Femur (tissue), 1 donor: Measurements from ENCODE around the gene CCL27.
A peak's percentile ranks its signal among the peaks of the same experiment; 100 is the strongest.
"Not testable (repeated sequence)": the region's sequence is repeated elsewhere in the genome, so short reads cannot be mapped to it uniquely, and the experiment has no call there.

Experiments used
- DNase-seq: peaks from one replicate; pipeline ENCODE4 v3.0.0-alpha.2; 2017

The CCL27 gene

DNA sequence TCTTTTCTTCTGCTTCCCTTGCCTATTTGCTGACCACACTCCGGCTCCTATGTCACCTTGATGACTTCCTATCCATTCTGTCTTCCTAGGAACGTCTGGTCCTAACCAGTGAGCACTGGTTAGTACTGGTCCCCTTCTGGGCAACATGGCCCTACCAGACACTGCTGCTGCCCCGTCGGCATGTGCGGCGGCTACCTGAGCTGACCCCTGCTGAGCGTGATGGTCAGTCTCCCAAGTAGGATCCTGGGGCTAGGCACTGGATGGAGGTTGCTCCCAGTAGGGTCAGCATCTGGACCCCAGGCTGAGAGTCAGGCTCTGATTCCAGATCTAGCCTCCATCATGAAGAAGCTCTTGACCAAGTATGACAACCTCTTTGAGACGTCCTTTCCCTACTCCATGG lies 13.8 kb downstream of the CCL27 start:
- no peak for DNase-seq

- DNase-seq = peak; percentile 18
These were observed 14.8 kb downstream of the CCL27 start for GRCh38 chr9:34647651-34648050.

GRCh38 chr9:34647084-34647403 lies 15.4 kb downstream of the CCL27 start:
- DNase-seq = no peak

- DNase-seq = peak; percentile 95
These were observed 16.0 kb downstream of the CCL27 start, which contains the start of gene GALT for GRCh38 chr9:34646211-34647083. Gene GALT (plus strand): TSS chr9:34646675. CDS start chr9:34646705, 30 bp downstream.

DNA sequence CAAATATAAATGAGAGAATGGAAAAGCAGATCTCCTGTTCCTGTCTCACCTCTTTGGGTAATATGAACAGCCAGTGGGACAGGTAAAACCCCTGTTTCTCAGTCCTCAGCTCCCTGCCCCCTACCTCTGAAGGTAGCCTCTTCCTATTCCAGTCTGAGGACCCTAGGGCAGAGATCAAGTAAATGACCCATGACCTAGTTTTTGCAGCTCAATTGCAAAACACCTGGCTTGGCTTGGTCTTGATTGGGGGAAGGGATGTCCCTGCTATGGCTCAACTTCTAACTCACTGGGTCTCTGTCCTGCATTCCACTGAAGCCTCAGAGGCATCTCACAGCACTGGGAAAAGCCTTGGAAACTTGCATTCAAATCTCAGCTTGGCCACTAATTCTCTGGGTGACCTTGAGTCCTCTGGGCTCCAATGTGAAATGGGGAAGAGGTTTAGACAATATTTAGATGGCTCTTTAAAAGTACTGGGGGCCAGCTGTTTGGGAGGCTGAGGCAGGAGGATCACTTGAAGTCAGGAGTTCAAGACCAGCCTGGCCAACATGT lies 17.6 kb downstream of the CCL27 start:
- DNase-seq = peak; percentile 16

GRCh38 chr9:34642679-34643078 lies 19.8 kb downstream of the CCL27 start:
- DNase-seq = no peak

- not testable (repeated sequence) for DNase-seq
These were observed 23.1 kb downstream of the CCL27 start for GRCh38 chr9:34639322-34639721.

- DNase-seq = no peak
These were observed 24.4 kb downstream of the CCL27 start for GRCh38 chr9:34638138-34638445.

DNA sequence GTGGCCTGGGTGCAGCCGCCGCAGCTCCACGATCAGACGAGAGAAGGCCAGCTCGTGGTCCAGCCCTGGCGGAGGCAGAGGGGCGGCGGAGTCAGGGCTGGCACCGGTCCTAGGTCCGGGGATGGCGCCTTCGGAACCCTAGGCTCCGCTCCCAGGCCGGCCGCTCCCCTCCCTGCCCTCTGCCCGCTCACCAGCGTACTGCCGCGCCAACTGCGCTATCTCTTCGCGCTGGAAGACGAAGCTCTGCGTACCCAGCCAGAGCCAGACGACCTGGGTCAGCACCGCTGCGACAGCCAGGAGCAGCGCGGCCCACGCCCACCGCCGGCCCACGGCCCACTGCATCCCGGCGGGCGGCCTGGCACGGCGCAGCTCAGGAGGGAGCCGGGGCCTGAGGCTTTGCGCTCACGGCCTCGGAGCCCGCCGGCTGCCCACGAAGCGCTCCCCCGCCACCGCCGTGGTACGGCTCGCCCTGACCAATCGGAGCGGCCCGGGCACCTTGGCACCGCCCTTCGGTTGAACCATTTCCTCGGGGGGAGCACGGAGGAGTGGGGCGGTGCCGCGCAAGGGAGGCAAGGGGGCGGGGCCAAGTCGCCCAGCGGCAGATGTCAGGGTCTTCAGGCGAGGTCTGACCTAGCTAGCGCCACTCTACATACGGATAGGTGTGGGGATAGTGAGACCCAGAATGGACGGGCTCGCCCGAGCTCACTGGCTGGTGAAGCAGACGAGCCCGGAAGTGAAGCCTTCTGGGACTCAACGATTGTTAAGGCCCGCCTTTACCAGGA lies 24.9 kb downstream of the CCL27 start, which contains the start of gene SIGMAR1:
Gene SIGMAR1, minus strand, starts transcription at position 432 of the 782 bp plus-strand sequence. Its CDS starts 90 bp downstream, at position 342.
- peak; percentile 95 for DNase-seq

DNA sequence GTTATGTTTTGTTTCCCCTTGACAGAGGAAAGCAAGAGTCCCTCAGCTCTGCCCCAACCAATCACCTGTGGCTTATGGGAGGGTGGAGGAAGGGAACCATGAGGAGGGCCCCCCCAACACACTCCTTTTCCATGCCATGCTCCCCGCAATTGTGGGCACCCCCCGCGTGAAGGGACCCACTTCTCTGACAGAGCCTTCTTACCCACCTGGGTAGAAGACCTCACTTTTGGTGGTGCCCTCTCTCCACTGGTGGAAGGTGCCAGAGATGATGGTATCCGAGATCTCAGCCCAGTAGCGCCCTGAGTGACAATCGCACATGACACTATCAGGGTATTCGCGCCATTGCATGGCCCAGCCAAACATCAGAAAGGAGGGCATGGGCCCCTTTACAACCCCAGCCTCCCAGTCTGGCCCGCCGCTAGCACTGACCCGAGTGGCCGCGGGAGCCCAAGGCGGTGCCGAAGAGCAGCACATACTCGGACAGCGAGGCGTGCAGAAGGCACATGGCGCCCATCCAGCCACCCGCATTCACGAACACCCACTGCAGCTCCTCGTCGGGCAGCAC lies 25.6 kb downstream of the CCL27 start:
- no peak for DNase-seq

DNA sequence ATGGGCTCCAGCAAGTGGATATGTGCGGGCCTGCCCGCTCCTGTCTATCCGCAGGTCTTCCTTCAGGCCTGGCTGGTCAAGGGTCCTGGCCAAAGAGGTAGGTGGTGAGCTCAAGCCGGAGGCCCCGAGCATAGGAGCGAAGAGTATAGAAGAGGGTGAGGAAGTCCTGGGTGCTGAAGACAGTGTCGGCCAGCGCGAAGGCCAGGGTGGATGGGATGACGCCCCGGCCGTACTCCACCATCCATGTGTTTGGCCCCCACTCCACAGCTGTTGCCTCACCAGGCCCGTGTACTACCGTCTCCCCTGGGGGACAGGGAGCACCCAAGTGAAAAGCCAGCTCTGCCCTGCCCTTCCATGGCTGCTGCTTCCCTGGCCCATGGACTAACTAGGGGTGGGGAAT lies 26.9 kb downstream of the CCL27 start:
- no peak for DNase-seq

GRCh38 chr9:34634551-34635248 lies 27.8 kb downstream of the CCL27 start:
- DNase-seq = no peak

- peak; percentile 79 for DNase-seq
These were observed 28.5 kb downstream of the CCL27 start for GRCh38 chr9:34633851-34634550.

DNA sequence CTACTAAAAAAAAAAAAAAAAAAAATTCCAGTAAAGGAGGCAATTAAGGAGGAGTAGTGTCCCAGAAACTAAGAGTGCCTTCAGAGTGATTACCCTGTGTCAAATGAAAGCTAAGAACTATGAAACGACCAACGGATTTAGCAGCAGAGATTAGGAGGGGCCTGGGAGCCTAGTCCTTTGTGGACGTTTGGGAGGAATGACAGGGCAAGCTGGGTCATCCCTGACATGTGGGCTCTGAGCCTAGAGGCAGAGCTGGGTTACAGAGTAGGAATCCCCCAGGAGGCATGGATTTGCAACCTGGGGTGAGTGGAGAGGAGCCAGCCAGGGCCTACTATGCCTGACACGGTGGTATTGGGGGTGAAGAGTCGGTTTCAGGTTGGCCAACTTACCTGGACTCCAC lies 29.3 kb downstream of the CCL27 start:
- no peak for DNase-seq

DNA sequence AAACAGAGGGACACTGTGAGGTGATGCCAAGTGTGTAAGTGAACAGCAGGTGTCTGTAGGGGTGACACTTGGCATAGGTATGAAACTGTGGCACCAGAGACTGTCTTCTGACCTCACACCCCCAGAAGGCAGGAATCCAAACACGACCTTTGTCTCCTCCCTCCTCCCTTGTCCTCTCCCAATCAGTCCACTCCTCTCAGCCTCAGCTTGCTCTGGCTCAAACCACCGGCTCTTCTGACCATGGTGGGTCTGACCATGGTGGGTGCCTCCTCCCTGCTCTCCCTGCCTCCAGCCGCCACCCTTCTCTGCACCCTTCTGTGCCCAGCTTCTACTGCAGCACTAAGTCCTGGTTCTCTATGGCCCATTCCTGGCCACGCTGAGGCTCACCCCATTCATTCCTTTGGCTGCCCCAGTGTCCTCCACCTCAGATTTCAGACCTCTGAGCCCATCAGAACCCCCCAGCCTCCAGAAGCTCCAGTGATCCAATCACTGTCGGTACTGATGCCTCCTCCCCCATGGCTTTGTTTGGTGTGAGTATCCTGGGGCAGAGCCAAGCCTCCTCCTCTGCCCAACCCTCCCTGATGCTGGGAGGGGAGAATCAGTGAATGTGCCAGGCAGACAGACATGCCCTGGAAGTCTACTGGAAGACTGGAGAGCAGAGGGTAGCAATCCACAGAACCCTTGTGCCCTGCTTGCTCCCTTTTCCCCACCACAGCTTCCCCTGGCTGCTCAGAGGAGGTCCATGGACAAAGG lies 31.9 kb downstream of the CCL27 start:
- no peak for DNase-seq

DNA sequence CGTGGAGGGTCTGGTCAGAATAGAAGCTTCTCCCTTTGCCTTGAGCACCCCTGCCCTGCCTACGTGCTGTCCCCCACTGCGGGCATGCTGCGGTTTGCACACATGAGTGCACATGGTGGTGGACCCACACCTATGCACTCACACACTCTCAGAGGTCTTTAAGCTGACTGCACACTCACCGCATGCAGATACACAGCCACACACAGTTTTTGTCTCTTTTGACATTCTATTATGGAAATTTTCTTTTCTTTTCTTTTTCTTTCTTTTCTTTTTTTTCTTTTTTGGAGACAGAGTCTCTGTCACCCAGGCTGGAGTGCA lies 33.0 kb downstream of the CCL27 start:
- DNase-seq = no peak

- no peak for DNase-seq
These were observed 33.6 kb downstream of the CCL27 start, which contains the start of gene ARID3C for GRCh38 chr9:34628656-34629490. Gene ARID3C (minus strand): TSS chr9:34629066. CDS start chr9:34628014, 1,052 bp downstream.

DNA sequence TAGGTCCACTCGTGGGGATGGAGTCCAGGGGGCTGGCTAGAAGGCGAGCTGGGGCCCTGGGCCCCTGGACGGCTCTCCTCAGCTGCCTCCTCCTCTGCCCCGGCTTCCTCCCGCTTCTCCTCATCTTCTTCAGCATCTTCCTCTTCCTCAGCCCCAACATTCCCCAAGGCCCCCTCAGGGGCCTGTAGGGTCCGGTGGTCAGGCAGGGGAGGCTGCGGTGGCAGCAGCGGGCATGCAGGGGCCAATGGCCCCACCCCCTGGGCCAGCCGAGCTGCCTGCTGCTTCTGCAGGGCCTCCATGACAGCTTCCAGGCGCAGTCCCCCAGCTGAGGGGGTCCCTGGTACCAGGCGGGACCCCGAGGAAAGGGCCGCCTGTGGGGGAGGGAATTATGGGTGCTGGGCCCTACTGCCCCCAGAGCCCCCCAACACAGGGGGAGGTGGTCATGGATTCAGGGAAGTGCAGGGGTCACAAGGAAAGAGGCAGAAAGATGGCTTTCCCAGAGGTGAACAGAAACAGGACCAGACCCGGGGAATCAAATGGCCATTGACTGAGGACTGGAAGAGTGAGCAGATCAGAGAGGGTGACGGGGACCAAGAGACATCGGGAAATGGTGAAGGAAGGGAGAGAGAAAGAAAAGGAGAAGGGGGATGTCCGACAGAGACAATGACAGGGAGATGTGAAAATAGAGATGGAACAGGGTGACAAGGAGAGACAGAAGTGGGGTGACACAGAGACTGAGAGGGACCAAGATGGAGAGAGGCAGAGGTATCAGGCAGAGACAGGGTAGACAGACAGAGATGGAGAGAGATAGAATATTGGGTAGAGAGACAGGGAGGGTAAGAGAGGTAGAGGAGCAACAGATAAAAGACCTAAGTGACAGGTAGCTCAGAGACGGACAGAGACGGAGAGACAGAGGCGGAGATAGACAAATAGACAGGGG lies 34.5 kb downstream of the CCL27 start:
- no peak for DNase-seq

- DNase-seq = no peak
These were observed 37.3 kb downstream of the CCL27 start for GRCh38 chr9:34625186-34625486.
